ENCODE data around the gene ACAT2. TPM values are rescaled to one million over a fixed set of nuclear protein-coding genes. Genes with fewer than 3 reads are reported as not detected.
"Not testable (repeated sequence)": the region's sequence is repeated elsewhere in the genome, so short reads cannot be mapped to it uniquely, and the experiment has no call there.

Gene ACAT2
- total RNA-seq, 1 donor from 2014 or later, result 89.4 TPM

- no peak for DNase-seq (ENCODE audit: low read depth, low spot score)
These were observed 45.5 kb downstream of the ACAT2 start for GRCh38 chr6:159807150-159807858.

GRCh38 chr6:159808647-159809046, 46.8 kb downstream of the ACAT2 start:
- DNase-seq (ENCODE audit: low read depth, low spot score), result no peak

- DNase-seq (ENCODE audit: low read depth, low spot score), result no peak
These were observed 47.3 kb downstream of the ACAT2 start for GRCh38 chr6:159809149-159809548.

GRCh38 chr6:159813781-159814180, 51.9 kb downstream of the ACAT2 start:
- DNase-seq (ENCODE audit: low read depth, low spot score), result no peak

- no peak for DNase-seq (ENCODE audit: low read depth, low spot score)
These were observed 53.6 kb downstream of the ACAT2 start for GRCh38 chr6:159815410-159815809.

GRCh38 chr6:159816775-159817174, 54.9 kb downstream of the ACAT2 start:
- not testable (repeated sequence) for DNase-seq (ENCODE audit: low read depth, low spot score)

GRCh38 chr6:159817951-159818739, 56.3 kb downstream of the ACAT2 start:
- no peak for DNase-seq (ENCODE audit: low read depth, low spot score)

- no peak for DNase-seq (ENCODE audit: low read depth, low spot score)
These were observed 57.3 kb downstream of the ACAT2 start for GRCh38 chr6:159819098-159819497.

GRCh38 chr6:159819932-159820640, 58.2 kb downstream of the ACAT2 start:
- no peak for DNase-seq (ENCODE audit: low read depth, low spot score)

- no peak for DNase-seq (ENCODE audit: low read depth, low spot score)
These were observed 59.3 kb downstream of the ACAT2 start for GRCh38 chr6:159821122-159821521.

GRCh38 chr6:159821726-159822125, 59.9 kb downstream of the ACAT2 start:
- DNase-seq (ENCODE audit: low read depth, low spot score), result no peak

- no peak for DNase-seq (ENCODE audit: low read depth, low spot score)
These were observed 62.1 kb downstream of the ACAT2 start for GRCh38 chr6:159823953-159824352.

- not testable (repeated sequence) for DNase-seq (ENCODE audit: low read depth, low spot score)
These were observed 62.8 kb downstream of the ACAT2 start for GRCh38 chr6:159824690-159825089.

GRCh38 chr6:159826004-159826403, 64.2 kb downstream of the ACAT2 start:
- no peak for DNase-seq (ENCODE audit: low read depth, low spot score)

- no peak for DNase-seq (ENCODE audit: low read depth, low spot score)
These were observed 65.3 kb downstream of the ACAT2 start for GRCh38 chr6:159826968-159827647.

GRCh38 chr6:159828074-159828473, 66.2 kb downstream of the ACAT2 start:
- DNase-seq (ENCODE audit: low read depth, low spot score), result no peak

Other genes starting within 250 kb of the ACAT2 start
- 167 and 424 TPM in 2 replicates for gene SOD2, start 68.8 kb upstream of the ACAT2 start, total RNA-seq
- 99.9 and 109 TPM in 2 replicates for gene WTAP, start 34.5 kb upstream of the ACAT2 start, total RNA-seq
- 373 and 619 TPM in 2 replicates for gene TCP1, start 27.6 kb downstream of the ACAT2 start, total RNA-seq
- 80.0 and 147 TPM in 2 replicates for gene MRPL18, start 28.4 kb downstream of the ACAT2 start, total RNA-seq
- gene PNLDC1, start 38.2 kb downstream of the ACAT2 start, total RNA-seq, result 0.11 TPM in 1 of 2 replicates, not detected in the other
- not detected in 2 replicates for gene MAS1, start 128.9 kb downstream of the ACAT2 start, total RNA-seq
- gene IGF2R, start 207.0 kb downstream of the ACAT2 start, total RNA-seq, result 63.2 and 72.4 TPM in 2 replicates